ENCODE results near the gene KAZN. TPM values are rescaled to one million over a fixed set of nuclear protein-coding genes. Genes with fewer than 3 reads are reported as not detected.

The KAZN gene
- polyA plus RNA-seq, 2 of the 4 experiments (the other 2 are of a cell fraction): 1.3 to 1.9 TPM

DNA sequence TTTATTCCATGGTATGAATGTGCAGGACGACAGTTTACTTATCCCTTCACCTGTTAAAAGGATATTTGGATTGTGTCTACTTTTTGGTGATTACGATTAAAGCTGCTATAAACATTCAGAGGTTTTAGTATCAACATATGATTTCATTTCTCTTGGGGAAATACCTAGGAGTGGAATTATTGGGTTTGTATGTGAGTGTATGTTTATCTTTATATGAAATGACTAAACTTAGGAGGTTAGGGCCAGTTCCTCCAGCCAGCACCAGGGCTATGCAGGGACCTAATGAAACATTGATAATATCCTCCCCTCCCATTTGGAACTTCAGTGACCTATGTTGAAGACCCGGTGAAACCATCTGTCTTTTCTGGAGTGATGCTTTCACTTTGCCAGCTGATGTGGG is 568.9 kb downstream of the KAZN start:
- ChIA-PET CTCF (interaction anchor here (1.4 to 3.8 kb wide), 3 partner anchors 10 to 105 kb away, joined by 6 to 35 read pairs (median 15); partner anchors contain the start of gene TMEM51), POLR2A (interaction anchor here (0.6 to 0.7 kb wide), 2 partner anchors 32 to 33 kb away, joined by 3 to 4 read pairs; no protein-coding TSS in a partner anchor)
- H3K4me1 ChIP-seq: peaks cover 67% of the 10 kb centered on the region
- FAIRE-seq (no peak), DNase-seq (ENCODE audit: low read depth in 1 of 2, low spot score in 1 of 2) (no peak), ATAC-seq (peak; percentile 41; a peak in 4 of 6 replicates)
- H3K9me3 ChIP-seq: no peaks in the 10 kb centered on the region
- H3K4me2 ChIP-seq: peak overlapping the region; percentile 82
- 13% methylated on average over 3 of the region's 3 CpGs for WGBS (ENCODE audit: missing lambda C conversion rate)
- H3K4me3 ChIP-seq: no peak overlapping the region
- H3K27ac ChIP-seq: peak overlapping the region; percentile 80 to 87
- TF ChIP-seq GATA3 (IDR thresholded peaks at IDR 0.05; ENCODE audit: borderline replicate concordance) (no peak), NFE2L2 (conservative IDR thresholded peaks at IDR 0.05; ENCODE audit: low read length) (no peak), ZNF302 (CRISPR knock-in tag; IDR thresholded peaks at IDR 0.05) (no peak), FOSB (CRISPR knock-in tag; IDR thresholded peaks at IDR 0.05) (no peak), JUNB (IDR thresholded peaks at IDR 0.05) (no peak), HOXA7 (CRISPR knock-in tag; IDR thresholded peaks at IDR 0.05) (no peak)
- TF ChIP-seq, protein P1, sequence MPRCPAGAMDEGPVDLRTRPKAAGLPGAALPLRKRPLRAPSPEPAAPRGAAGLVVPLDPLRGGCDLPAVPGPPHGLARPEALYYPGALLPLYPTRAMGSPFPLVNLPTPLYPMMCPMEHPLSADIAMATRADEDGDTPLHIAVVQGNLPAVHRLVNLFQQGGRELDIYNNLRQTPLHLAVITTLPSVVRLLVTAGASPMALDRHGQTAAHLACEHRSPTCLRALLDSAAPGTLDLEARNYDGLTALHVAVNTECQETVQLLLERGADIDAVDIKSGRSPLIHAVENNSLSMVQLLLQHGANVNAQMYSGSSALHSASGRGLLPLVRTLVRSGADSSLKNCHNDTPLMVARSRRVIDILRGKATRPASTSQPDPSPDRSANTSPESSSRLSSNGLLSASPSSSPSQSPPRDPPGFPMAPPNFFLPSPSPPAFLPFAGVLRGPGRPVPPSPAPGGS (IDR thresholded peaks at IDR 0.05): no peak

All from A549 (cell line).